RPMI7951 (cell line): ENCODE measurements around the gene LPP. TPM values are rescaled to one million over a fixed set of nuclear protein-coding genes. Genes with fewer than 3 reads are reported as not detected.
A peak's percentile ranks its signal among the peaks of the same experiment; 100 is the strongest.

ENCODE experiments used
- DNase-seq: peaks from one replicate; pipeline ENCODE4 v3.0.0-alpha.2; 2012; ENCODE audit warnings: low read depth
- total RNA-seq: library from RNA; depleted of rRNA; stranded (reverse); fragments of >200 nt; shearing (Covaris generic); gene quantifications from 2 replicates; pipeline ENCODE4 v1.2.3, GENCODE V29; 2014

The LPP gene
- total RNA-seq, 1 experiment from 2014 or later = 30.2 TPM

GRCh38 chr3:188219147-188219546, 65.2 kb downstream of the LPP start:
- no peak for DNase-seq

GRCh38 chr3:188220097-188220788, 66.3 kb downstream of the LPP start:
- DNase-seq = no peak

- DNase-seq = peak; percentile 46
Measured at GRCh38 chr3:188220988-188221818, 67.2 kb downstream of the LPP start.

- DNase-seq = no peak
Measured at GRCh38 chr3:188223936-188224335, 70.0 kb downstream of the LPP start.

DNA sequence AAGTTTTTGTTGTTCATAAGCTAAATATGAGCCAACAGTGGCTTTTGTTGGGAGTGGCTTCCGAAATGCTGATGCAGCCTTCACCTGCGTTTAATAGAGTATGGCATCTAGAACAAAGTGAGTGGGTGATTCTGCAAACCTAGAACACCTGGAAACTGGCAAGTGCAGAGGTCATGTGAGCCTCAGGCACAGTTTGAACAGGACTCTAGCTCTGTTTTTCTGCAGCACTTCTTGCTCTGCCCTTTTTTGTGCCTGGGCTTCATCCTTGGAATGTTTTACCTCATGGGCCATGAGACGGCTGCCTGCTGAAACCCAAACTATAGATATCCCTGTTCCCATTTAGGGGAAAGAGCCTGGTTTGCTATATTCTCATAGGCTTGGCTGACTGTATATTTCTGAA, 73.5 kb downstream of the LPP start:
- DNase-seq = no peak

- no peak for DNase-seq
Measured at GRCh38 chr3:188229177-188229576, 75.2 kb downstream of the LPP start.

GRCh38 chr3:188229726-188230125, 75.8 kb downstream of the LPP start:
- no peak for DNase-seq

DNA sequence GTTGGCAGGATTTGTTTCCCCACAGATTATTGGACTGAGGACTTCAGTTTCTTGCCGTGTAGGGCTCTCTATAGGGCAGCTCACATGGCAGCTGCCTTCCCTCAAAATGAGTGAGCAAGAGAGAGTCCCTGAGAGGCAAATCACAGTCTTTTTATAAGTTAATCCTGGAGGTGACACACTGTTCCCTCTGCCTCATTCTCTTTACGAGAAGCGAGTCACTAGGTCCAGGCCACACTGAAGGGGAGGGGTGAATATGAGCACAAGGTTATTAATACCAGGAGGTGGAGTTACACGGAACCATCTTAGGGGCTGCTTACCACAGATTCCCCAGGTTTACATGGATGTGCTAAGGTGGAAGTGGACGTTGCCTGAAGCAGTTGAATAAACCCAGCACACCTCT, 77.0 kb downstream of the LPP start:
- DNase-seq = peak; percentile 51

DNA sequence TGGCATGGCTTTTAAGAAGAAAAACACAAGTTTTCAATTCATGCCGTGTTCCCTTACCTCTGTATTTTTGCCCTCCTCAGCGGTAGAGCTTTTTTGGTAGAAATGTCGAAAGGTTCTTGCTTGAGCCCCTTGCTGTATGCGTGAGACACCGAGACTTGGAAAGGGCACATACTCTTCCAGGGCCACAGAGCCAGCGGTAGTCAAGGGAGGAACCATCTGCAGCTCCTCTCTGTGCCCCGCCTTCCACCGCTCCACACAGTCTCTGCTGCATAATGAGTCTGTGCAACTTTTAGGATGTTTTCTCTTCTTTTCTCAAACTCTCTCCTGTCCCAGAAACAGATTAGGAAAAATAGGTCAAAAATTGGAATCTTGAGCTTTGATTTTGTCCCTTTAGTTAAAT, 77.5 kb downstream of the LPP start:
- no peak for DNase-seq

GRCh38 chr3:188232656-188233055, 78.7 kb downstream of the LPP start:
- no peak for DNase-seq

DNA sequence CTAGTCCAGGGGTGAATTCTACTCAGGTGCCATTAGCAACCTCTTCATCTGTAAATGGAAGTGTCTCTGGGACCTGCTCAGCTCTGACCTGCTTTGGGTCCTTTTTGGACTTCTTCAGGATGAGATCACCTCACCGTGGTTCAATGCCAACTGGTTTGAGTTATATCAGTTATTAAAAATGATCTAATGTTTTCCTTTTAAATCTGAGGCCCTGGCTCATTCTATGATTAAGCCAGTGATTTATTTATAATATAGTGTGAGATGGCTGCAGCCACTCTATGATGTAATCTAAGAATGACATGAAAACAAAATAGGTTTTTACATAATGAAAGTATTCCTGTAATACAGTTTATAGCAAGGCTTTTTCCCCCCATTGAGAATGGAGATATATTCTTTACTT, 79.4 kb downstream of the LPP start:
- DNase-seq = no peak

DNA sequence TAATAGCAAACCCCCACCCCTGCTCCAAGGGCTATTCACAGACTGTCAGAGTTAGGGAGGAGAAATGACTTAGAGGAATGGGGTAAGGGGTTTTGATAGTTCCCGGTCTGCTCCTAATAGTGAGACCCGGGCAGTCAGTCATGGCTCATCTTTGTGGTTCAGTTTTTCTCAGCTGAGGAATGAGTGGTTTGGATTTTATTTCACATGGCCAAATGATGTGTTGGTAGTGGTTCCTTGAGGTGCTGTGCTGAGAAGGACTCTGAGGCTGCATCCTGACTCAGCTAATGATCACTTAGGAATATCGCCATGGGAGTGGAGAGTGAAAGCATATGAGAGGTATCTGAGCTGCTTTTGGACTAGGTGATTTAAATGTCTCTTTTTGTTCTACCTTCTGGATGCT, 80.2 kb downstream of the LPP start:
- peak; percentile 54 for DNase-seq

DNA sequence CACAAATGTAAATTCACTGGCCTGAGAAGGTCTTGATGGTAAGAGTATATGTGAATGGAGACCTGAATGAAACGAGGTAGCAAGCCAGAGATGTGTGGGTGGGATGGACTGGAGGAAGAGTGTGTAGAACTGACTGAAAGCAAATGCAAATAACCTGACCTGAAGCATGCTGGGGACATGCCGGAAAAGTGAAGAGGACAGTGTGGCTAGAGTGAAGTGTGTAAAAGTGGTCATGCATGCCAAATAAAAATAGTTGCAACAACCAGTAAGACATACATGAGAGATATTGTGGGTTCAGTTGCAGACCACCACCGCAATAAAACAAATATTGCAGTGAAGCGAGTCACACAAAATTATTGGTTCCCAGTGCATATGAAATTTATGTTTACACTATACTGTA, 82.3 kb downstream of the LPP start:
- DNase-seq = no peak

DNA sequence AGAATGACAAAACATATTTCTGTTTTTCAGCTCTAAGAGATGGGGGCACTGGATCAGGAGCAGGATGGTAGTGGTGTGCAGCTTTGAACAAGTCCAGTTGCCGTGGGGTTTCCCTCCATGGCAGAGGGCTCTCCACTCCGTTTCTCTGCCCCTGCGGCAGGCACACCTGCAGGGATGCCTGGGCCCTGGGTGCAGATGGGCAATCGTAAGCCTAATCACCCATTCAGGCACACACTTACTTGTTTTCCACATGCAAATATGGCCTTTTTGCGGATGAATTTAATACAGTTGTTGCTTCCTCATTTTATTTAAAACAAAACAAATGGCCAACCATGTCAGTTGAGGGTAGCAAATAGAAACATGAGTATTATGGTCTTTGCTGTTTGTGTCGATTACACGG, 85.1 kb downstream of the LPP start:
- DNase-seq = no peak

- DNase-seq = no peak
Measured at GRCh38 chr3:188239577-188239976, 85.6 kb downstream of the LPP start.

- no peak for DNase-seq
Measured at GRCh38 chr3:188240189-188240981, 86.4 kb downstream of the LPP start.

DNA sequence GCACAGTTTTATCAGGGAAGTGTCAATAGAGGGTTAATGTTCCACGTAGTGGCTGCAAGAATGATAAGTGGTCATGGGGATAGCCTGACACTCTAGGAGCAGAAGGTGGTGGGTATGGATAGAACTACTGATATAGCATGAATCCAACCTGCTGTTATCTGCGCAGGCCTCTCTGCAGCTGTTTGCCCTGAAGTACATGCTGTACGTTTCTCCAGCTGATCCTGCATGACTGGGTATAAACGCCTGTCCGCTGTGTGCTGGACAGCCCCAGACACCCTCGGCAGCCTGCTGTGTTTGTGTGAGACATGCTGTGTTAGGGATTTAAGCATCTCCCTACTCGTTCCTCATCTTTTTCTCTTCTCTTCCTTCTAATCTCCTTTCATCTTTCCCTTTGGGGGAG, 87.1 kb downstream of the LPP start:
- DNase-seq = no peak

GRCh38 chr3:188241883-188242282, 87.9 kb downstream of the LPP start:
- peak; percentile 19 for DNase-seq

DNA sequence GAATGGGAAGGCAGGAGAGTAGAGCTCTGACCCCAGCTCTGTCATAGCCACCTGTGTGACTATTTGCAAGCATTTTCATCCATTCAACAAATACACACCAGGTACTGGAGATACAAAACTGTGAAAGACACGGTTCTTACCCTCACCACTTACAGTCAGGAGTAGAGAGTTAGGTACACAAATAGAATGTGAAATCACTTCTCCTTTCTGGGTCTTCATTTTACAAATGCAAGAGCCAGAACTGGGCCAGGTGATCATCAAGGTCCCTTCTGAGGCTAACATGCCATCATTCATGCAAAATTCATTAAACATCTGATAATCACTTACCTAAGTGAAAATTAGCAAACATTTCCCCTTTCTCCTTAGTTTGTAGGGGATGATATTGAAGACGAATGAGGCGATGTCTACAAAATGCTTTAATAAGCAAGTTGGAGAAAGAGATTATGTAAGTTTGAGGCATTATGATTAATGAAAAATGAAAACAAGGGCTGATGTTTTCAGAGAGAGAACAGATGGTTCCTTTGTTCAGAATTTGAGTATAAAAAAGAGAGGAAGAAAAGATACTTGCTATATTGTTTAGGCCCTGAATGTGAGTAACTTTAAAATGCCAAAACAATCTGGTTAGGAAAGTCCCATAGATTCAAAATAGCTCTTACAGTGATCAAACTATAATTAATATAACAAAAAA, 88.6 kb downstream of the LPP start:
- DNase-seq = no peak

GRCh38 chr3:188243124-188243795, 89.3 kb downstream of the LPP start:
- peak; percentile 73 for DNase-seq

DNA sequence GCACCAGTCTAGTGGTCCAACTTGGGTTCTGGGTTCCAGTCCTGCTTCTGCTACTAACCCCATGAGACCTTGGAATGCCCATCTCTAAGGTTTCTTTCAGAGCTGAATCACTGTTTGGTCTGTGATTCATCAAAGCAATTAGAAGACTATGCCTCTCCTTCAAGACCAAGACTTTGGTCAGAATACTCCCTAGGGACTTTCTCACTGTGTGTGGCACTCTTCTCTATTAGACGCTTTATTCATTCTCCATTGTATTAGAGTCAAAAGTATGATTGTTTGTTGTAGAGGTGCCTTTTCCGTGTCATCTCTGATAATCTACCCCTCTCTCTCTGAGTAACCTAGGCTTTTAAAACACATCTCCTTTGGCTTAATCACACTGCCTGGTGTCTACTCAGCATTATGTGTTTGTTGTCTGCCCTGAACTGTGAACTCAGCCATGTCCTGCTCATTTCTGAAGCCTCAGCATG, 90.5 kb downstream of the LPP start:
- DNase-seq = peak; percentile 90
